Ishikawa (cell line): ENCODE results near the gene MKX.

Source experiments
- CEBPB ChIP-seq: IDR thresholded peaks from 2 replicates; pipeline ENCODE4 v1.6.1; 2012
- CREB1 ChIP-seq: IDR thresholded peaks from 2 replicates; pipeline ENCODE4 v1.6.1; 2012; ENCODE audit warnings: low read depth
- EGR1 ChIP-seq: IDR thresholded peaks from 2 replicates; pipeline ENCODE4 v1.6.1; 2012
- EP300 ChIP-seq: IDR thresholded peaks from 2 replicates; pipeline ENCODE4 v1.6.1; 2012; ENCODE audit warnings: borderline replicate concordance
- FOXM1 ChIP-seq: IDR thresholded peaks from 2 replicates; pipeline ENCODE4 v1.6.1; 2012; ENCODE audit warnings: low read depth, borderline replicate concordance
- NFIC ChIP-seq: IDR thresholded peaks from 2 replicates; pipeline ENCODE4 v1.6.1; 2012
- RAD21 ChIP-seq: IDR thresholded peaks from 2 replicates; pipeline ENCODE4 v1.6.1; 2012; ENCODE audit warnings: low read depth
- TAF1 ChIP-seq: IDR thresholded peaks from 2 replicates; pipeline ENCODE4 v1.6.1; 2012; ENCODE audit warnings: low read depth, mild to moderate bottlenecking
- TCF12 ChIP-seq: IDR thresholded peaks from 2 replicates; pipeline ENCODE4 v1.6.1; 2012; ENCODE audit warnings: low read depth
- TEAD4 ChIP-seq: IDR thresholded peaks from 2 replicates; pipeline ENCODE4 v1.6.1; 2012
- YY1 ChIP-seq: IDR thresholded peaks from 2 replicates; pipeline ENCODE4 v1.6.1; 2012; ENCODE audit warnings: low read depth
- ZBTB7A ChIP-seq: IDR thresholded peaks from 2 replicates; pipeline ENCODE4 v1.6.1; 2012; ENCODE audit warnings: low read depth
- TF ChIP-seq, protein P1 (sequence below): IDR thresholded peaks from 2 replicates; pipeline ENCODE4 v1.6.1; 2012
- TF ChIP-seq, protein P2 (sequence below): IDR thresholded peaks from 2 replicates; pipeline ENCODE4 v1.6.1; 2012; ENCODE audit warnings: low read depth, mild to moderate bottlenecking

DNA sequence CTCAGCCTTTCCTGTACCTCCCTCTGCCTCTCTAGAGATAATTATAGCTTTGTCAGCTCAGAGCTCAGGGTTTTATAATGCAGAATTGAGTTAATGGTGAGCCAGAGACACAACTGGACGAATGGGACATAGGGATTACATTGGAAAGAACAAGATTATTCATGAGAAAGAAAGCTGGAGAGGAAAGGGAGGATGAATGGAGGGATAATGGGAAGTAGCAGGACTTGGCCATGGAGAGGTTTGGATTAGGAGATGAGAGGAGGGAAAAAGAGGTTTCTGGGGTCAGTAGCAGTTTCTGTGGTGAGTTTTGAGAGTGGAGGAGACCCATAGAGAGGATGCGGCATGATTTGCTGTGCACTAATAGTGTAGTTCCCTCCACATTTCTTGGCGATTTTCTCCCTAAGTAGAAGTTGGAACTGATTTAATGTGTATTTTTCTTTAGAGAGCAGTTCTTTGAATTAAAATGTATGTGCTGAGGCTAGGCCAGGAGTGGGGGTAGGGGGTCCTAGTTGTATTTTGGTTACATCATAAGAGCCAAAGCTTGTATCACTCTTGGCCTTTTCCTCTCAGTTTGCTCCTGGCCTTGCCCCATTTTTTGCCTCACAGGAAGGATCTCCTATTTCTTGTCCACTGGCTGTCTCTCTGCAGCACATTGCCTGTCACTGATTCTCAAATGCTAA, 107.4 kb downstream of the MKX start:
- TF ChIP-seq CEBPB (no peak), RAD21 (no peak), ZBTB7A (no peak), TAF1 (no peak), EP300 (no peak), FOXM1 (no peak), TCF12 (no peak), EGR1 (no peak), CREB1 (no peak), TEAD4 (no peak), NFIC (no peak), YY1 (no peak)
- TF ChIP-seq, protein P1, sequence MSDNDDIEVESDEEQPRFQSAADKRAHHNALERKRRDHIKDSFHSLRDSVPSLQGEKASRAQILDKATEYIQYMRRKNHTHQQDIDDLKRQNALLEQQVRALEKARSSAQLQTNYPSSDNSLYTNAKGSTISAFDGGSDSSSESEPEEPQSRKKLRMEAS = no peak
- TF ChIP-seq, protein P2, sequence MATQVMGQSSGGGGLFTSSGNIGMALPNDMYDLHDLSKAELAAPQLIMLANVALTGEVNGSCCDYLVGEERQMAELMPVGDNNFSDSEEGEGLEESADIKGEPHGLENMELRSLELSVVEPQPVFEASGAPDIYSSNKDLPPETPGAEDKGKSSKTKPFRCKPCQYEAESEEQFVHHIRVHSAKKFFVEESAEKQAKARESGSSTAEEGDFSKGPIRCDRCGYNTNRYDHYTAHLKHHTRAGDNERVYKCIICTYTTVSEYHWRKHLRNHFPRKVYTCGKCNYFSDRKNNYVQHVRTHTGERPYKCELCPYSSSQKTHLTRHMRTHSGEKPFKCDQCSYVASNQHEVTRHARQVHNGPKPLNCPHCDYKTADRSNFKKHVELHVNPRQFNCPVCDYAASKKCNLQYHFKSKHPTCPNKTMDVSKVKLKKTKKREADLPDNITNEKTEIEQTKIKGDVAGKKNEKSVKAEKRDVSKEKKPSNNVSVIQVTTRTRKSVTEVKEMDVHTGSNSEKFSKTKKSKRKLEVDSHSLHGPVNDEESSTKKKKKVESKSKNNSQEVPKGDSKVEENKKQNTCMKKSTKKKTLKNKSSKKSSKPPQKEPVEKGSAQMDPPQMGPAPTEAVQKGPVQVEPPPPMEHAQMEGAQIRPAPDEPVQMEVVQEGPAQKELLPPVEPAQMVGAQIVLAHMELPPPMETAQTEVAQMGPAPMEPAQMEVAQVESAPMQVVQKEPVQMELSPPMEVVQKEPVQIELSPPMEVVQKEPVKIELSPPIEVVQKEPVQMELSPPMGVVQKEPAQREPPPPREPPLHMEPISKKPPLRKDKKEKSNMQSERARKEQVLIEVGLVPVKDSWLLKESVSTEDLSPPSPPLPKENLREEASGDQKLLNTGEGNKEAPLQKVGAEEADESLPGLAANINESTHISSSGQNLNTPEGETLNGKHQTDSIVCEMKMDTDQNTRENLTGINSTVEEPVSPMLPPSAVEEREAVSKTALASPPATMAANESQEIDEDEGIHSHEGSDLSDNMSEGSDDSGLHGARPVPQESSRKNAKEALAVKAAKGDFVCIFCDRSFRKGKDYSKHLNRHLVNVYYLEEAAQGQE = no peak
